ENCODE results near the gene FOXP4.
"Not testable (repeated sequence)": the region's sequence is repeated elsewhere in the genome, so short reads cannot be mapped to it uniquely, and the experiment has no call there.

FOXP4 gene

DNA sequence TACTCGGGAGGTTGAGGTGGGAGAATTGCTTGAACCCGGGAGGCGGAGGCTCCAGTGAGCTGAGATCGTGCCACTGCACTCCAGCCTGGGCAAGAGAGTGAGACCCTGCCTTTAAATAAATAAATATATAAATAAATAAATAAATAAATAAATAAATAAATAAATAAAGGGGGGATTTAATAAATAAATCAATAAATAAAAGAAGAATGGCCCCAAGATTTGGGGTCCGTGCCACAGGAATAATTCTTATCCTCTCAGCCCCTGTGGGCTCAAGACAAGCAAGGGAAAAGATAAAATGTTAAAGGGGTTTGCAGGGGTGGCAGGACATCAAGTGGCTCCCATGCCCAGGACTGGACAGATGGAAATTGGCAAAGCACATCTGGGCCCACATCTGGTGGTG lies 60.9 kb downstream of the FOXP4 start:
- no peaks in the 10 kb centered on the region for H3K36me3 Mint-ChIP-seq (ENCODE audit: low read depth)
- H3K27ac Mint-ChIP-seq, result no peak overlapping the region
- H3K4me3 Mint-ChIP-seq, result no peak overlapping the region
- no peaks in the 10 kb centered on the region for H3K4me1 Mint-ChIP-seq (ENCODE audit: low read depth)
- peaks cover 11% of the 10 kb centered on the region for H3K27me3 Mint-ChIP-seq
- no peaks in the 10 kb centered on the region for H3K9me3 Mint-ChIP-seq
- intact Hi-C loops (cut with micrococcal nuclease), result loop anchor here (10.0 kb wide), 1 partner anchor 438 kb away; no protein-coding TSS in a partner anchor

GRCh38 chr6:41607736-41608135 lies 61.6 kb downstream of the FOXP4 start:
- Mint-ChIP-seq H3K9me3 (no peaks in the 10 kb centered on the region), H3K27me3 (peaks cover 10% of the 10 kb centered on the region), H3K4me3 (no peak overlapping the region), H3K36me3 (ENCODE audit: low read depth) (no peaks in the 10 kb centered on the region), H3K4me1 (ENCODE audit: low read depth) (no peaks in the 10 kb centered on the region), H3K27ac (no peak overlapping the region)
- intact Hi-C loops (cut with micrococcal nuclease), result loop anchor here (10.0 kb wide), 1 partner anchor 437 kb away; no protein-coding TSS in a partner anchor

GRCh38 chr6:41608443-41609151 lies 62.4 kb downstream of the FOXP4 start:
- Mint-ChIP-seq H3K27me3 (peaks cover 9% of the 10 kb centered on the region), H3K36me3 (ENCODE audit: low read depth) (no peaks in the 10 kb centered on the region)
- intact Hi-C loops (cut with micrococcal nuclease), result loop anchor here (10.0 kb wide), 1 partner anchor 436 kb away; no protein-coding TSS in a partner anchor

GRCh38 chr6:41614715-41615114 lies 68.5 kb downstream of the FOXP4 start:
- no peaks in the 10 kb centered on the region for H3K36me3 Mint-ChIP-seq (ENCODE audit: low read depth)
- H3K9me3 Mint-ChIP-seq, result no peaks in the 10 kb centered on the region
- H3K27ac Mint-ChIP-seq, result no peak overlapping the region
- peaks cover 13% of the 10 kb centered on the region for H3K27me3 Mint-ChIP-seq
- intact Hi-C loops (cut with micrococcal nuclease), result no loop called here
- H3K4me1 Mint-ChIP-seq (ENCODE audit: low read depth), result no peaks in the 10 kb centered on the region
- H3K4me3 Mint-ChIP-seq, result no peak overlapping the region

More at GRCh38 chr6:41608443-41609151, 62.4 kb downstream of the FOXP4 start:
- Mint-ChIP-seq H3K9me3 (no peaks in the 10 kb centered on the region), H3K27ac (no peak overlapping the region), H3K4me1 (ENCODE audit: low read depth) (no peaks in the 10 kb centered on the region), H3K4me3 (no peak overlapping the region)

DNA sequence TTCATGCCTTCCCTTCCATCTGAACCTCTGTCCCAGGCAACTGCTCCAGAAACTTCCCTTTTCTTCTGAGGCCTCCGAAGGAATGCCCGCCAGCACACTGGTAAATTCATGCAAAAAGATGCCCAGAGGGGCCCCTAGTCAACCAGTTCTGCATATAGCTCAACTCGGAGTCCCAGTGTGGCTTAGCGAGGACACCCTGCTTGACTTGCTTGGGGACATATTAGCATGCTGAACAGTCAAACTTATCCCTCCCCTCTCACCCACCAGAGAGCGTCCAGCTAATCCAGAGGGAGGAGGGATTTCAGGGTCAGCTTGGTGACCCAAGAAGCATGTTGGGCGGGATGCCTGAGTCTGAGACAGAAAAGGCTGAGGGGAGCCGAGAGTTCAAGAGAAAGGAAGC lies 69.1 kb downstream of the FOXP4 start:
- intact Hi-C loops (cut with micrococcal nuclease), result no loop called here
- Mint-ChIP-seq H3K27me3 (peaks cover 13% of the 10 kb centered on the region), H3K9me3 (no peaks in the 10 kb centered on the region)

GRCh38 chr6:41618598-41618997 lies 72.4 kb downstream of the FOXP4 start:
- H3K27me3 Mint-ChIP-seq, result peaks cover 16% of the 10 kb centered on the region
- no peak overlapping the region for H3K4me3 Mint-ChIP-seq
- no peaks in the 10 kb centered on the region for H3K9me3 Mint-ChIP-seq
- no peaks in the 10 kb centered on the region for H3K36me3 Mint-ChIP-seq (ENCODE audit: low read depth)
- H3K27ac Mint-ChIP-seq, result no peak overlapping the region
- H3K4me1 Mint-ChIP-seq (ENCODE audit: low read depth), result no peaks in the 10 kb centered on the region
- intact Hi-C loops (cut with micrococcal nuclease), result no loop called here

More for the DNA sequence above, 69.1 kb downstream of the FOXP4 start:
- Mint-ChIP-seq H3K4me1 (ENCODE audit: low read depth) (no peaks in the 10 kb centered on the region), H3K4me3 (no peak overlapping the region), H3K36me3 (ENCODE audit: low read depth) (no peaks in the 10 kb centered on the region), H3K27ac (no peak overlapping the region)

GRCh38 chr6:41619193-41619592 lies 73.0 kb downstream of the FOXP4 start:
- H3K4me3 Mint-ChIP-seq; H3K36me3 Mint-ChIP-seq (ENCODE audit: low read depth); H3K27ac Mint-ChIP-seq; intact Hi-C loops (cut with micrococcal nuclease); H3K4me1 Mint-ChIP-seq (ENCODE audit: low read depth); H3K9me3 Mint-ChIP-seq: not testable (repeated sequence)
- peaks cover 14% of the 10 kb centered on the region for H3K27me3 Mint-ChIP-seq

DNA sequence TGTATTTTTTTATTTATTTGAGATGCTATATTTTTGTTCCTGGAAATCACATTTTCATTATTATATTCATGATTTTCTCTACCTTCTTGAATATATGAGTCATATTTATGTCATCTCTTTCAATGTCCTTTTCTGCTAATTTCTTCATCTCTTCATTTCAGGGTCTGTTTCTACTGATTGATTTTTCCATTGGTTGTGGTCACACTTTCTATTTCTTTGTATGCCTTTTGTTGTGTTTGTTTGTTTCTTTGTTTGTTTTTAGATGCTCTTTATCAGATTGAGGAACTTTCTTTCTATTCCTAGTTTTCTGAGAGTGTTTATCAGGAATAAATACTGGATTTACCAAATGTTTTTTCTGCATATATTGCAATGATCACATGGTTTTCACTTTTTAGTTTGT lies 75.2 kb downstream of the FOXP4 start:
- Mint-ChIP-seq H3K36me3 (ENCODE audit: low read depth) (no peaks in the 10 kb centered on the region), H3K27ac (no peak overlapping the region), H3K9me3 (no peaks in the 10 kb centered on the region), H3K4me3 (no peak overlapping the region), H3K4me1 (ENCODE audit: low read depth) (peaks cover 11% of the 10 kb centered on the region), H3K27me3 (peaks cover 13% of the 10 kb centered on the region)
- intact Hi-C loops (cut with micrococcal nuclease), result no loop called here

DNA sequence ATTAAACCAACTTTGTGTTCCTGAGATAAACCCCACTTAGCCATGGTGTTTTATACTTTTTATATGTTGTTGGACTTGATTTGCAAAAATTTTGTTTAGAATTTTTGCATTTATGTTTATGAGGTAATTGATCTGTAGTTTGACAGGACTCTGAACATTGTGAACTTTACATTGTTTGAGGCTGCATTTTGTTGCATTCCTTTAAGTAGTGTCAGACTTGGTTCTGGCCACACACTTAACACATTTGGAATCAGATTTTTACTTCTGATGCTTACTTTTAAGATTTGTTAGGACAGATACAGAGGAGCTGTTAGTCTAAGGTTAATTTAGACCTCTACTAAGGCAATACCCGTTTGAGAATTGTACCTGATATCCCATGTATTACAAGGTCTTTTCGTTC lies 75.6 kb downstream of the FOXP4 start:
- H3K4me3 Mint-ChIP-seq, result no peak overlapping the region
- no peak overlapping the region for H3K27ac Mint-ChIP-seq
- H3K9me3 Mint-ChIP-seq, result no peaks in the 10 kb centered on the region
- H3K36me3 Mint-ChIP-seq (ENCODE audit: low read depth), result no peaks in the 10 kb centered on the region
- intact Hi-C loops (cut with micrococcal nuclease), result no loop called here
- H3K27me3 Mint-ChIP-seq, result peaks cover 13% of the 10 kb centered on the region
- H3K4me1 Mint-ChIP-seq (ENCODE audit: low read depth), result peaks cover 11% of the 10 kb centered on the region

DNA sequence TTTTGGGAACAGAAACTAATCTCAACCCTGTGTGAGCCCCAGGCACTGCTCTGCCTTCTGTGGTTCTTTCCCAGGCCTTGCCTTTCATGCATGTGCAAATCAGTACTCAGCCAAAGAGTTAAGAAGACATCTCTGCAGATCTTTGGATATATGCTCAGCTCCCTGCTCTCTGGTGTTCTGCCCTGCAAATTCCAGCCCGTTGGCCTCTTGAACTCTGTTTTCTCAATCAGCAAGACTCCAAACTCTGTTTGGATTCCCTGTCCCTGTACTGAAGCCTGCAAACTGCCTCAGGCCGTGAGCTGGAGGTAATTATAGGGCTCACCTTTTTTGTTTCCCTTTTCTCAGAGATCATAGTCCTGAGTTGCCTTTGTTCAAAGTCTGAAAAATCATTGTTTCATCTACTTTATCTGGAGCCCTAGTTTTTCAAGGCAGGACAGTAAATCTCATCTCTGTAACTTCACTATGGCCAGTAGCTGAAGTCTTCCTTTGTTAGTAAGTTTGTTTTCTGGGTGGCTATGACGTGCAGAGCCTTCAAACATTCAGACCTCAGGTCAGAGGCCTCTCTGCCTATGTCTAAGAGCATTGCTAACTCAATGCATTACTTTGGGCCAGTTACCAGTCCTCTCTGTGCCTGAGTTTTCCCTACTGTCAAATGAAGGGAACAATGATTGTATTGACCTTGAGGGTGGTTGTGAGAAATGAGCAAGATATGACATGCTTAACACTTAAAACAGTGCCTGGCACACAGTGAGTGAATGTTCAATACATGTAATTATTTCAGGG lies 76.2 kb downstream of the FOXP4 start:
- H3K36me3 Mint-ChIP-seq (ENCODE audit: low read depth), result no peaks in the 10 kb centered on the region
- peaks cover 11% of the 10 kb centered on the region for H3K4me1 Mint-ChIP-seq (ENCODE audit: low read depth)
- H3K4me3 Mint-ChIP-seq, result no peak overlapping the region
- no peak overlapping the region for H3K27ac Mint-ChIP-seq
- H3K27me3 Mint-ChIP-seq, result peaks cover 13% of the 10 kb centered on the region
- intact Hi-C loops (cut with micrococcal nuclease), result no loop called here
- no peaks in the 10 kb centered on the region for H3K9me3 Mint-ChIP-seq

GRCh38 chr6:41623330-41623729 lies 77.1 kb downstream of the FOXP4 start:
- H3K36me3 Mint-ChIP-seq (ENCODE audit: low read depth), result no peaks in the 10 kb centered on the region
- peaks cover 10% of the 10 kb centered on the region for H3K27me3 Mint-ChIP-seq
- no peak overlapping the region for H3K4me3 Mint-ChIP-seq
- no peaks in the 10 kb centered on the region for H3K9me3 Mint-ChIP-seq
- H3K4me1 Mint-ChIP-seq (ENCODE audit: low read depth), result peaks cover 11% of the 10 kb centered on the region
- intact Hi-C loops (cut with micrococcal nuclease), result no loop called here
- H3K27ac Mint-ChIP-seq, result no peak overlapping the region

DNA sequence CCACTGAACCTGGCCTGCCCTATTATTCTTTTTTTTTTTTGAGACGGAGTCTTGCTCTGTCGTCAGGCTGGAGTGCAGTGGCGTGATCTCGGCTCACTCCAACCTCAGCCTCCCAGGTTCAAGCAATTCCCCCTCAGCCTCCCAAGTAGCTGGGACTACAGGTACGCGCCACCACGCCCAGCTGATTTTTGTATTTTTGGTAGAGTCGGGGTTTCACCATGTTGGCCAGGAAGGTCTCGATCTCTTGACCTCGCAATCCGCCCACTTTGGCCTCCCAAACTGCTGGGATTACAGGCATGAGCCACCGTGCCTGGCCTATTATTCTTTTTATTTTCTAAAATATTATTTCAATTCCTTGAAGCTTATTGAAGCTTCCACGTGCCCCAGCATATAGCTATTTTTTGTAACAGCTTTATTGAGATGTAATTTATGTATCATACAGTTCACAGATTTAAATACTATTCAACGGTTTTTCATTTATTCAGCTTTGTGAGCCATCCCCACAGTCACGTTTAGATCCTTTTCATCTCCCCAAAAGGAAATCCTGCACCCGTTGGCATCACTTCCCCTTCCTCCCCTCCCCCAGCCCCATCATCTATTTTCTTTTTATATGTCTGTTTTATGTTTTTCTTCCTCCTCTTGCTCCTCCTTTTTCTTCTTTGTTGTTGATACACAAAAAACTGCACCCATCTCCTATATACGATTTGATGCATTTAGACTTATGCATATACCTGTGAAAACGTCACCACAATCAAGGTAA lies 78.6 kb downstream of the FOXP4 start:
- H3K27me3 Mint-ChIP-seq, result peaks cover 9% of the 10 kb centered on the region
- peaks cover 11% of the 10 kb centered on the region for H3K4me1 Mint-ChIP-seq (ENCODE audit: low read depth)
- no peak overlapping the region for H3K27ac Mint-ChIP-seq
- no peak overlapping the region for H3K4me3 Mint-ChIP-seq
- H3K36me3 Mint-ChIP-seq (ENCODE audit: low read depth), result no peaks in the 10 kb centered on the region
- intact Hi-C loops (cut with micrococcal nuclease), result no loop called here
- H3K9me3 Mint-ChIP-seq, result no peaks in the 10 kb centered on the region

DNA sequence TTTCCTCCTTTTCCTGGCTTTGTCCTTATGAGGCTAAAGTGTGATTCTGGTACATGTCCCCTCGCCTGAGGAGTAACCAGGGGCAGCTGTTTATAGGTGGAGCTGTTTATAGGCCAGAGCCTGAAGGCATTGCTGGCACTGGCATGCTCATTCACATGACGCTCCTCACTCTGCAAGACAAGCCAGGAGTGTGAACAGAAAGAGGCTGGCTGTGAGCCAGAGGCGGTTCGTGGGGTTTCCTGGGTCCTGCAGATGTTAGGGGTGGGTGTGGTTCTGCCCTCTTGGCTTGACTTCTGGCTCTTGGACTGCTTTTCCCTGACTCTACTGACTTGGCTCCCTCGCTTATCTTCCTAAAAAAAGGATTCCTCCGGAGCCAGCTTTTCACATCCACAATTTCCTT lies 79.3 kb downstream of the FOXP4 start:
- H3K9me3 Mint-ChIP-seq, result no peaks in the 10 kb centered on the region
- H3K27me3 Mint-ChIP-seq, result peaks cover 9% of the 10 kb centered on the region
- peaks cover 11% of the 10 kb centered on the region for H3K4me1 Mint-ChIP-seq (ENCODE audit: low read depth)
- H3K4me3 Mint-ChIP-seq, result no peak overlapping the region
- no peak overlapping the region for H3K27ac Mint-ChIP-seq
- intact Hi-C loops (cut with micrococcal nuclease), result no loop called here
- no peaks in the 10 kb centered on the region for H3K36me3 Mint-ChIP-seq (ENCODE audit: low read depth)

- Mint-ChIP-seq H3K4me1 (ENCODE audit: low read depth) (peaks cover 11% of the 10 kb centered on the region), H3K36me3 (ENCODE audit: low read depth) (no peaks in the 10 kb centered on the region), H3K27ac (no peak overlapping the region), H3K9me3 (no peaks in the 10 kb centered on the region), H3K27me3 (peaks cover 12% of the 10 kb centered on the region), H3K4me3 (no peak overlapping the region)
- intact Hi-C loops (cut with micrococcal nuclease), result no loop called here
Observed at GRCh38 chr6:41626022-41626421, 79.8 kb downstream of the FOXP4 start.
